CD4-positive, alpha-beta T cell treated with Interleukin-2 at 100 ng/mL for 4 hours (primary cell): Measurements from ENCODE around the gene MTA2.
"Not testable (repeated sequence)": the region's sequence is repeated elsewhere in the genome, so short reads cannot be mapped to it uniquely, and the experiment has no call there.

ENCODE experiments used
- DNase-seq: peaks from one replicate; pipeline ENCODE4 v3.0.0-alpha.2; 2020; ENCODE audit warnings: low spot score

Gene MTA2

DNA sequence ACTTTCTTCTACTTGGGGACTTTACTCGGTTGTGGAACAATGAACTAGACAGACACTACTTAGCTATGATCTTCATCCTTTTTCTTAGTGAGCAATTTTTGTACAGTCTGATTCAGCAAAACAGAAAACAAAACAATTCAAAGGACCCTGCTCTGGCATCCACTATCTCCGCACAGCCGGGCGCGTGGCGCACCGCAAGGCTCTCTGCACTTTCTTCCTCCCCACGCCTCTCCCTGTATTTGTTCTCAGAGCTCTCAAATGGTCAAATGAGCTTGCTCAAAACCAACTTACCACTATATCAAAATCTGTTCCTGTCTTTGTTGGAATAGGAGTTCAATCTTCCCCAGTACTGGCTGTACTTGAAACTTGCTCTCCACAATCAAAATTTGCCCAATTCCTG is 35.4 kb downstream of the MTA2 start:
- no peak for DNase-seq

- no peak for DNase-seq
Observed at GRCh38 chr11:62565100-62565802, 36.4 kb downstream of the MTA2 start.

GRCh38 chr11:62561677-62562230 is 39.9 kb downstream of the MTA2 start:
- not testable (repeated sequence) for DNase-seq

DNA sequence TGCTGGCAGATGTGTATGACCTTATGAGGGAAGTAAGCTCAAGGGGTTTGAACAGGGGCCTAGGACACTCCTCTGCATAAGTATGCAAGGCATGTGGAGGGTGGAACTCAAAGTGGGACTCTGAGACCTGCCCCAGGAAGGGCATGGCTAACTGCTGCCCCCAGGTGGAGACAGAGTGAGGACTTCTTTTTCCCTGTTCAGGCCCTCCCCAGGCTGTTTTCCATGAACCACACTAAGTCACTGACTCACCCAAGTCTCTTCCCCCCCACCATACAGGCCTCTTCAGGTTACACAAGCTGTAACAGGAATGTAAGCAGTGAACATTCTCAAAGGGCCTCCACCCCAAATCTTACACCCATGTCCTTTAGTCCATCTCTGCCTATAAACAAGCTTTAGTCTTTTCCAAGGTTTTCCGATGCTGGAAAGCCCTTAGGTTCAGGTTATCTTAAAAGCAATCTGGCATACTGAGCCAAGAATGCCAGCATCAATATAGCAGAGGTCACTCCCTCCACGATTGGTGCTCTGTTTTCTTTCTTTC is 41.0 kb downstream of the MTA2 start:
- DNase-seq: peak; percentile 91

- not testable (repeated sequence) for DNase-seq
Observed at GRCh38 chr11:62559626-62560025, 42.0 kb downstream of the MTA2 start.

DNA sequence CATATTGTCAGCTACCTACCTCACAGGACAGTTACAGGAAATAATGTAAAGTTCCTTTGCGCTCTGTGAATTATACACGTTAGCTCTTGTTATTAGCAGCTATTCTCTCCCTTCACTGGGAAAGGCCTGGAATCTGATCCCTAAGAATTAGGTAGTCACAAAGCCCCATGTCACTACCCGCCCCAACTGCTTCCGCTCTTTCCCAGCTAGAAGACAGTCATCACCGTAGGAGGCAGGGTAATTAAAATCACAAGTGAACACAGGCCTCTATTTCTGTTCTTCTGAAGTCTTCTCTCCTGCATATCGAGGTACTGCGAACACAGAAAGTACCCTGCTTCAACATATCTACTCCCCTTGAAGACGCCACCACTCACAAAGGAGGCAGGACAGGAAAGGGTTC is 42.5 kb downstream of the MTA2 start:
- DNase-seq: no peak

- no peak for DNase-seq
Observed at GRCh38 chr11:62558669-62559068, 43.0 kb downstream of the MTA2 start.

DNA sequence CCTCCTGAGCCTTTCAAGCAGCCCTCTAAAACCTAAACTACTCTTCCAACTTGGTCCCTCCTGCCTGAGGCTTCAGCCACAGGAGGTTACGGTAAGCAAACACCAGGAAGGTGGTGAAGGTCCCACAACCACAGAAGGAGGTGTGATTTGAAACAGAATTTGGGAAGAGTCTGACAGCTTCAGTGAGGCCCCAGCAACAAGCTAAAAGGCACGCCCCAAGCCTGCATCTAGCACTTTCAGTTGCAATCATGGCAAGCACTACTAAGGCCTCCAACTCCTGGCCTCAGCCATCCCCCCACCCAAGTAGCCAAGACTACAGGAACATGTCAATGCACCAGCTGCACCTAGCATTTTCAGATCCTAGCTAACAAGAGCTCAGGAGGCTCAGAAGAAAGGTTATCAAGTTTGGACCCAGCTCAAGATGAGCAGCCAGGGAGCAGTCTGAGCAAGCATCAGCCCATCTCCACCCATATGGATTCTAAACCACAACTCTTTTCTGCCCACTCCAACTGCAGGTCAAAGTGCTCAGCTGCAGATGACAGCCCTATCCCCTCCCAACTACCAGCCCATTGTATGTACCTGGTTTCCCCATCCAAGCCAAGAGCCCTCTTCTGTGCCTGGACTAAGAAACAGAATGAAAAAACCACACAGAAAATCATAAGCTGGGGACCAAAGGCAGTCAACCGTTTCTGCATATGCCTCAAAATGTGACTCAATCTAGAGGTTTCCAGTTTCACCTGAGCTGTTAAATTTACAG is 44.6 kb downstream of the MTA2 start:
- DNase-seq: peak; percentile 67

- peak; percentile 90 for DNase-seq
Observed at GRCh38 chr11:62556108-62556874, 45.4 kb downstream of the MTA2 start.

DNA sequence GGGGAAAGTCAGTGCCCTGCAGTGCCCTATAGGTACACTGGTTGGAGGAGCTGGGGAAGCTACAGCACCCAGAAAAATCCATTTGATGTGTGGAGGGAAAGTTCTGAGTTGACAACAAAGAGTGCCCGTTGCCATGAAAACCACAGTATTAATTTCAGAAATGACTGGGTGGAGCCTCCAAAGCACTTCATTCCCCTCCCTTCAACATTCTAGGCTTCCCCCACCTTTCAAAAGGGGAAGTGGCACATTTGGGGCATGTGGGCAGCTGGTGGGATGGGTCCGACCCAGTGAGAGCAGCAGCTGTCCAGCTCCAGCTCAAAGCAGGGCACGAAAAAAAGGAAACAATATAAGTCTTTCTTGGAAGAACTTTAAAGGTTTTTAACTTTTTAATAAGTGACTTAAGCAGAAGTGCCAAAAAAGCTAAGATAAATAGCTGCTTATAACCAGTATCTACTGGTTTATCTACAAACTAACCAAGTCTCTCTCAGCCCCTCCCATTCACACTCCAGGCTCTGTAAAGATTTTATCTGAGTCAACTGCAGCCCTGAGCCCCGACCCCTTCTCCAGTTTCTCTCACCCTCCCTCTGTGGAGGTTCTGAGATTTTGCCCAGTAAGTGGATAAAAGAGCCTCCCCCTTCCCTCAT is 46.1 kb downstream of the MTA2 start:
- peak; percentile 92 for DNase-seq

DNA sequence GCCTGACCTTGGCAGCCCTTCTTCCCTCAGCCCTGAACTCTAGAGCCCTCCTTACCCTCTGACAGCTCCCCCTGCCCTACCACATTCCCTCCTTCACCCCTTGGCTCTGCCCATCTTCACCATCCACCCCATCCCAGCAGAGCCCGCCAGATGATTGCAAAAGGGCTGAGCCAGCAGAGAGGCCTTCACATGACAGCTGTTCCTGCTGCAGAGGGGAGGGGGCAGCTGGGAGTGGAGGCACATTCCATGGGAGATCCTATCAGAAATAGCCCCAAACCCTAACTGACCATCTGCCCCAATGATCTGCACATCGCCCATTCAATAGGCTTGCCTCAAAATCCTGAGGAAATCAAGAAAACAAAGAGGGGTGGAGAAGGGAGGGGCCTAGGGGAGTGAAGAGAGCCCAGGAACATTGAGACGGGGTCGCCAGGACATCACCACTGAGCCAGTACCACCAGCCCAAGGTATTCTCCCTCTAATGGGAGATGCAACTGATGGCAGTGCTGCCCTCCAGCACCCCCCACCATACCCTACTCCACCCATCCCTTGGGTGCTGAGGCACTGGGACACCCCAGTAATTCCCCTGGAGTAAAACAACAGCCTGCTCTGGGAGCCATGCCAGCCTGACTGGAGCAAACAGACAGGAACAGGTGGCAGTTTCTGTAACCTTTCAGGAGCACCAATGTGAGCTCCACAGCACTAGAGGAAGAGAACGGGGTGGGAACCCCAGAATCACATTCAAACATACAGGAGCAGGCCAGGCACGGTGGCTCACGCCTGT is 47.1 kb downstream of the MTA2 start:
- DNase-seq: no peak

DNA sequence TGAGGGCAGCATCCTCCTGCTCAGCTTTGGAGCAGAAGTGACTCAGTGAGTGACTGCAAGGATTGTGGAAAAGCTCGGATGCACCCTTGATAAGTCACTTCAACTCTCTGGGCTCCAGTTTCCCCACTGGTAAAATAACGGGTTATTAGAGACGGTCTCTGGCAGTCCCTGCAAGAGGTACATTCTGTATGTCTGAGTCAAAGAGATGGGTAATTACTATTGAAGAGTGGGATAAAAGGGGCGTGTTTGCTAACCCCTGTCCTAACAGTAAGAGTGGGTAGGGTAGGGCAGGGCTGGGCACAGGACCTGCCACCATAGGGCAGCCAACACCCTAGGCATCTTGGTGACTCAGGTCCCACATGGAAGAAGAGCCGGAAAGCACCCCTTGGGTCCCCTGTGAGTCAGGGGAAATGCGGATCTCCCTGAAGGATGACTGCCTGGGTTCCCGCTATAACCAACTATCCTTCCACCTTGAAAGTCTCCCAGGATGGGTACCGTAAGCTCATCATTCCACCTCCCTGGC is 47.8 kb downstream of the MTA2 start:
- no peak for DNase-seq

GRCh38 chr11:62553080-62553838 is 48.4 kb downstream of the MTA2 start:
- peak; percentile 89 for DNase-seq

DNA sequence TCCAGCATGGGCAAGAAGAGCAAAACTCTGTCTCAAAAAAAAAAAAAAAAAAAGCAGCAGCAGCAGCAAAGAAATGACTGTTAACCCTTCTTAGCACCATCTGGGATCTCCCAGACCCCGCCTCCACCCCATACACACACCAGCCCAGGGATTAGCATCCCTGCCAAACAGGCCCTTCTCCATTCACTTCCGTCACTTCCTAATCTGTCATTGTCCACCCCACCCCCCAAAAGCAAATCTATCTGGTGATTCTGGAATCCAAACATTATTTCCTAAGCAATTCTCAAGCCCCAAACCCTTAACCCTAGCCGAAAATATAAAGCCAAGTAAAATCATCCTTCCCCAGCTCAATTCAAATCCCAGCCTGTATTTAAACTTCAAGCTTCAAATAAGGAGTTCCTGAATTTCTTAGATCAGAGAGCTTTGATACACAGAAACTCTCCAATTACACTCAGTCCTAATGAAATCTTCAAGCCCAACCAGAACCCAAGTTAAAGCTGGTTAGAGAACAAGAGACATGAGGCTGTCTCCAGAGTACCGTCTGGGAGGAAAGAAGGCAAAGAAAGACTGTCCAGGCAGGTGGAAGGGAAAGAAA is 49.1 kb downstream of the MTA2 start:
- no peak for DNase-seq

DNA sequence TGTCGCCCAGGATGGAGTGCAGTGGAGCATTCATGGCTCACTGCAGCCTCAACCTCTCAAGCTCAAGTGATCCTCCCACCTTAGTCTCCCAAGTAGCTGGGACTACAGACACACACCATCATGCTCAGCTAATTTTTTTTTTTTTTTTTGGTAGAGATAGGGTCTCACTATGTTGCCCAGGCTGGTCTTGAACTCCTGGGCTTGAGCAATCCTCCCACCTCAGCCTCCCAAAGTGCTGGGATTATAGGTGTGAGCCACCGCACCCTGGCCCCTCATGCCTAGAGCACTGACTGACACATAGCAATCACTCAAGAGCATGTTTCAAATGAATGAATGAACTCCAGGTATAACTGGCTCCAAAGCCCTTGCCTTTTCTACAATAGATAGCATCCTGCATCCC is 51.2 kb downstream of the MTA2 start:
- DNase-seq: not testable (repeated sequence)

GRCh38 chr11:62548545-62549335 is 52.9 kb downstream of the MTA2 start:
- no peak for DNase-seq

GRCh38 chr11:62547691-62548281 is 53.9 kb downstream of the MTA2 start:
- peak; percentile 52 for DNase-seq

- no peak for DNase-seq
Observed at GRCh38 chr11:62546929-62547625, 54.6 kb downstream of the MTA2 start.
